KMS-11 (cell line): ENCODE data around the gene PSMC6.

Source experiments
- H2AFZ ChIP-seq: fragments of 200-600 bp; sonication (generic); 2 replicates; pipeline ENCODE4 v1.6.1; 2016; ENCODE audit warnings: antibody characterized with exemption, mixed run types, low read depth
- H3K27ac ChIP-seq: fragments of 200-600 bp; sonication (generic); 2 replicates; pipeline ENCODE4 v1.6.1; 2016; ENCODE audit warnings: mild to moderate bottlenecking, mixed run types
- H3K27me3 ChIP-seq: fragments of 200-600 bp; sonication (generic); 2 replicates; pipeline ENCODE4 v1.6.1; 2017; ENCODE audit warnings: mild to moderate bottlenecking, low read depth, mixed run types, moderate library complexity; ENCODE audit not compliant: insufficient read depth
- H3K36me3 ChIP-seq: fragments of 200-600 bp; sonication (generic); 2 replicates; pipeline ENCODE4 v1.6.1; 2017; ENCODE audit warnings: mild to moderate bottlenecking, mixed run types; ENCODE audit not compliant: insufficient read depth
- H3K4me1 ChIP-seq: fragments of 200-600 bp; sonication (generic); 2 replicates; pipeline ENCODE4 v1.6.1; 2016; ENCODE audit warnings: mild to moderate bottlenecking, low read depth, mixed run types; ENCODE audit not compliant: poor library complexity, severe bottlenecking
- H3K4me2 ChIP-seq: fragments of 200-600 bp; sonication (generic); 2 replicates; pipeline ENCODE4 v1.7.0; 2016; ENCODE audit warnings: mild to moderate bottlenecking, mixed run types
- H3K4me3 ChIP-seq: fragments of 200-600 bp; sonication (generic); IDR thresholded peaks from 2 replicates; pipeline ENCODE4 v1.6.1; 2017; ENCODE audit warnings: low read depth, low read length, mixed read lengths; ENCODE audit not compliant: insufficient read depth
- H3K79me2 ChIP-seq: fragments of 200-600 bp; sonication (generic); 2 replicates; pipeline ENCODE4 v1.6.1; 2016; ENCODE audit warnings: low read depth, mixed run types; ENCODE audit not compliant: insufficient read depth
- H3K9ac ChIP-seq: fragments of 200-600 bp; sonication (generic); 2 replicates; pipeline ENCODE4 v1.6.1; 2016; ENCODE audit warnings: mild to moderate bottlenecking, mixed run types
- H4K20me1 ChIP-seq: fragments of 200-600 bp; sonication (generic); 2 replicates; pipeline ENCODE4 v1.6.1; 2016; ENCODE audit warnings: mild to moderate bottlenecking, mixed run types; ENCODE audit not compliant: insufficient read depth
- TF ChIP-seq, protein P1 (sequence below): fragments of 200-600 bp; sonication (generic); conservative IDR thresholded peaks from 2 replicates; pipeline ENCODE4 v1.6.1; 2017; ENCODE audit warnings: low read depth, mild to moderate bottlenecking, antibody characterized with exemption, low read length, moderate library complexity, mixed read lengths

The PSMC6 gene

DNA sequence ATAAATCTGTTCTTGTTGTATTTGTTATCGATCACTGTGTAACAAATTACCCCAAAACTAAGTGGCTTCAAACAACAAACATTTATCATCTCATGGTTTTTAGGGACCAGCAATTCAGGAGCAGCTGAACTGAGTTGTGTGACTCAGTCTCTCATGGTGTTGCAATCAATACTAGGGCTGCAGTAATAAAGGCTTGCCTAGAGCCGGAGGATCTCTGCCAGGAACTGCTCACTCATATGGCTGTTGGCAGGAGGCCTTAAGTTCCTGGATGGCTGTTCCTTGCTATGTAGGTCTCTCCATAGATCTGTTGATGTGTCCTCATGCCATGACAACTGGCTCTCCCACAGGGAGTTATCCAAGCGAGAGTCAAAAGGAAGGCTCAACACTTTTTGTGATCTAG lies 3.8 kb upstream of the PSMC6 start:
- TF ChIP-seq, protein P1, sequence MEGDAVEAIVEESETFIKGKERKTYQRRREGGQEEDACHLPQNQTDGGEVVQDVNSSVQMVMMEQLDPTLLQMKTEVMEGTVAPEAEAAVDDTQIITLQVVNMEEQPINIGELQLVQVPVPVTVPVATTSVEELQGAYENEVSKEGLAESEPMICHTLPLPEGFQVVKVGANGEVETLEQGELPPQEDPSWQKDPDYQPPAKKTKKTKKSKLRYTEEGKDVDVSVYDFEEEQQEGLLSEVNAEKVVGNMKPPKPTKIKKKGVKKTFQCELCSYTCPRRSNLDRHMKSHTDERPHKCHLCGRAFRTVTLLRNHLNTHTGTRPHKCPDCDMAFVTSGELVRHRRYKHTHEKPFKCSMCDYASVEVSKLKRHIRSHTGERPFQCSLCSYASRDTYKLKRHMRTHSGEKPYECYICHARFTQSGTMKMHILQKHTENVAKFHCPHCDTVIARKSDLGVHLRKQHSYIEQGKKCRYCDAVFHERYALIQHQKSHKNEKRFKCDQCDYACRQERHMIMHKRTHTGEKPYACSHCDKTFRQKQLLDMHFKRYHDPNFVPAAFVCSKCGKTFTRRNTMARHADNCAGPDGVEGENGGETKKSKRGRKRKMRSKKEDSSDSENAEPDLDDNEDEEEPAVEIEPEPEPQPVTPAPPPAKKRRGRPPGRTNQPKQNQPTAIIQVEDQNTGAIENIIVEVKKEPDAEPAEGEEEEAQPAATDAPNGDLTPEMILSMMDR, result no peak

DNA sequence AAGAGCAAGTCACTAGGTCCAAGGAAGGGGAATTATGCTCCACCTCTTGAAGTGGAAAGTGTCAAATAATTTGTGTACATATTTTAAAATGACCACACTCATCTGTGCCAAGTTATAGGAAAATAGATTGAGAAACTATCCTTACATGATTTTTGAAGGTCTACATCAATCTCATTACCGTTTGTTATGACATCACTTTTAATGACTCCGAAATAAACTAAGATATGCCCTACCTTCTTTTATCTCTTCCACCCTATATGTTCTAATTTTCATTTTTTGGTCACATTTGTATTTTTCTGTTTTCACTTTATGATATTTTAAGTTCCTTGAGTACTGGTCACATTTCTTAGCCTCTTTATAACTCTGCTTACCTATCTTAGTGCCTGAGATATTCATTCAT lies 3.3 kb upstream of the PSMC6 start:
- H3K79me2 ChIP-seq, result peaks cover 16% of the 10 kb centered on the region
- peaks cover 10% of the 10 kb centered on the region for H3K4me1 ChIP-seq
- H3K36me3 ChIP-seq, result no peaks in the 10 kb centered on the region; the same call in 1 of the 2 replicates
- TF ChIP-seq, protein P1, result no peak
- no peak overlapping the region for H3K4me2 ChIP-seq
- no peaks in the 10 kb centered on the region for H3K27me3 ChIP-seq
- H2AFZ ChIP-seq, result no peak overlapping the region
- no peak overlapping the region for H3K9ac ChIP-seq
- H4K20me1 ChIP-seq, result no peaks in the 10 kb centered on the region
- no peak overlapping the region for H3K27ac ChIP-seq
- H3K4me3 ChIP-seq, result no peak overlapping the region

More for the DNA sequence above, 3.8 kb upstream of the PSMC6 start:
- Histone ChIP-seq H3K9ac (no peak overlapping the region), H2AFZ (no peak overlapping the region), H4K20me1 (no peaks in the 10 kb centered on the region), H3K36me3 (no peaks in the 10 kb centered on the region), H3K4me2 (no peak overlapping the region), H3K79me2 (peaks cover 12% of the 10 kb centered on the region), H3K4me1 (peaks cover 5% of the 10 kb centered on the region), H3K27ac (no peak overlapping the region), H3K4me3 (no peak overlapping the region), H3K27me3 (no peaks in the 10 kb centered on the region)

DNA sequence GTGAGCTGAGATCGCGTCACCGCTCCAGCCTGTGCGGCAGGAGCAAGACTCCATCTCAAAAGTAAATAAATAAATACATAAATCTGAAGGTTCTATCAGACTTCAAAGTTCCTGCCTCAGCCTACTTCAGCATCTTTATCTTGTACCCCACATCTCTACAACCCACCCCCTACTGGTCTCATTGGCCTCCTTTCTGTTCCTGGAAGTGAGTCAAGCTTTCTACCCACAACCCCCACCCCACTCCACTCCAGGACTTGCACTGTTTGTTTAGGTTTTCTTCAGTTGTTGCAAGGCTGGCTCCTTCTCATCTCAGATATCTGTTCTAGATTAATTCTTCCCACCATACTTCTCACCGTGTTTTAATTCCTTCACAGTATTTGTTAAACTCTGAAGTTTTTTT lies 714 bp upstream of the PSMC6 start:
- Histone ChIP-seq H4K20me1 (no peaks in the 10 kb centered on the region), H3K9ac (peak overlapping the region; percentile 77; the same call in 1 of the 2 replicates), H3K27ac (peak overlapping the region; percentile 74; the same call in 1 of the 2 replicates), H2AFZ (peak overlapping the region; percentile 77), H3K4me1 (peaks cover 28% of the 10 kb centered on the region), H3K4me2 (peak overlapping the region; percentile 55), H3K79me2 (peaks cover 34% of the 10 kb centered on the region), H3K36me3 (peaks cover under 1% of the 10 kb centered on the region; the same call in 1 of the 2 replicates), H3K27me3 (no peaks in the 10 kb centered on the region), H3K4me3 (no peak overlapping the region)
- TF ChIP-seq, protein P1, result no peak

DNA sequence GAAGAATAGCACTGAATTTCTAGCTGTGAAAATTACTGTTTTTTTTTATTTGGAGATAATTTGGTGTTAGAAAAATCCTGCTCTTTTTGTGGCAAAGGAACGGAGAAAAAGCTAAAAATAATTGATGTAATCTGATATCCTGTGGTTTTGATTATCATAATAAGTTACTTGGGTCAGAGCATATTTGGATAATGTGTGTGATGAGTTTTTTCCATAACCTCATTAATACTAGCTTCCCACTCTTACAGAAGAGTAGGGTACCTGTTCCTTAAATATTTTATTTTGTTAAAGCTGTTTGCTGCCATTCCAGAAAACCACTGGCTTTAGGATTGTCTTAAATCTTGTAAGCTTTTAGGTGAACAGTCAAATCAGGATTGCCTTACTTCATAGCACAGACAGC lies 4.7 kb downstream of the PSMC6 start:
- no peaks in the 10 kb centered on the region for H3K27me3 ChIP-seq
- peaks cover 27% of the 10 kb centered on the region for H3K4me1 ChIP-seq

More for the DNA sequence above, 4.7 kb downstream of the PSMC6 start:
- Histone ChIP-seq H3K79me2 (peaks cover 34% of the 10 kb centered on the region), H3K27ac (no peak overlapping the region), H3K9ac (no peak overlapping the region), H4K20me1 (no peaks in the 10 kb centered on the region), H3K4me3 (no peak overlapping the region), H3K4me2 (peak overlapping the region; percentile 16; the same call in 1 of the 2 replicates), H3K36me3 (peaks cover 6% of the 10 kb centered on the region; the same call in 1 of the 2 replicates), H2AFZ (no peak overlapping the region)
- TF ChIP-seq, protein P1, result no peak
